Suprapubic skin (tissue), 3 donors: ENCODE measurements around the gene INPP4B.

Experiments
- CTCF ChIP-seq, 2 donors: fragments of 200-600 bp in 1 of 2; fragments of 450-650 bp in 1 of 2; sonication (generic) in 1 of 2; IDR thresholded peaks; one replicate each; pipeline ENCODE4 v1.5.1; 2016 to 2019; ENCODE audit warnings: antibody characterized with exemption in 2 of 2, mild to moderate bottlenecking in 1 of 2, moderate library complexity in 1 of 2
- POLR2A ChIP-seq, 2 donors: fragments of 450-650 bp; IDR thresholded peaks; one replicate each; pipeline ENCODE4 v1.6.1; 2017; ENCODE audit warnings: antibody characterized with exemption in 2 of 2, mild to moderate bottlenecking in 2 of 2, moderate library complexity in 2 of 2

GRCh38 chr4:142671516-142671915 lies 174.6 kb downstream of the INPP4B start:
- no peak for TF ChIP-seq CTCF (IDR thresholded peaks at IDR 0.05)
- TF ChIP-seq POLR2A (IDR thresholded peaks at IDR 0.05), result no peak
